GM12873 (cell line): ENCODE measurements around the gene F13A1.

ENCODE experiments used
- CTCF ChIP-seq: IDR thresholded peaks from 2 replicates; pipeline ENCODE4 v1.5.1; 2012; ENCODE audit warnings: low read depth, mild to moderate bottlenecking, moderate library complexity, low read length, control low read depth; ENCODE audit not compliant: insufficient read depth; ENCODE audit errors: missing control alignments

The F13A1 gene

GRCh38 chr6:6357032-6357431 lies 36.6 kb upstream of the F13A1 start:
- TF ChIP-seq CTCF = no peak

GRCh38 chr6:6352772-6353171 lies 32.3 kb upstream of the F13A1 start:
- no peak for TF ChIP-seq CTCF

DNA sequence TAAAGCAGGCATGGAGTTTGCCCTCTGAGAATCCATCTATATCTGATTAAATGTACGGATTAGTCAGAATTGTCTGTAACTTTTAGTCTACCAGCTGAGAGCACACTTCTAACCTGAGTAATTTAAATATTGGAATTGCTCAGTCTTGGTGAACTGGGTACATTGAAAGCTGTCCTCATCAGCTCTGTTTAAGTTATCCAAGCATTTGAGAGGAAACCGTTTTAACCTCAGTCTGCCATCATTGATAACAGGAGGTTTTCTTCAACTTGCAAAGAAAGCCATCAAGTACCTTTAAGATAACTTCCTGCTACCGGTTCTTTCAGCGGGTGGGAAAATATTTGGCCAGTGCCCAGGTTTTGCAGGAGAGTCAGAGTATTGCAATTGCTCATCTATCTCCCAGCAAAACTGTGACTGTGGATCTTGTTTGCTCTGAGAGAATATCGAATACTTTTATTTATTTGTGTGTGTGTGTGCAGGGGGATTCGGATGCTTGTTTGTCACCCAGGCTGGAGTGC lies 31.1 kb upstream of the F13A1 start:
- TF ChIP-seq CTCF = no peak

- TF ChIP-seq CTCF = no peak
Measured at GRCh38 chr6:6350696-6351095, 30.2 kb upstream of the F13A1 start.

DNA sequence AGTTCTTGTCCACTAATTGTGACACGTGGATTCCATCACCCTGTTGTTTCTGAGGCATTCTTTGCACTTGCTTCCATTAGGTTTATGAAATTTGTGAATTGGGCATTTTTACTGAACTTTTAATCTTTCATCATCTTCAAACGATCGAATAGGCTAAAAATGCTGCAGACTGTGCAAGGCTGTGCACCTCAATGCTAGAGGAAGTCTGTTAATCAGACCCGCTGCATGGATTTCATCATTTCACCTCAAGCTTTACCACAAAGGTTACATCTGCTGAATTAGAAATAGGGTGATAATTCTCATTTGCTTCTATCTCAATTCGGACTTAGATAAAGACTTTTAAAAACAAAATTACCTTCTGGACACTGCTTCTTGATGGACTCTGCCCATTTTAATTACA lies 27.8 kb upstream of the F13A1 start:
- no peak for TF ChIP-seq CTCF

DNA sequence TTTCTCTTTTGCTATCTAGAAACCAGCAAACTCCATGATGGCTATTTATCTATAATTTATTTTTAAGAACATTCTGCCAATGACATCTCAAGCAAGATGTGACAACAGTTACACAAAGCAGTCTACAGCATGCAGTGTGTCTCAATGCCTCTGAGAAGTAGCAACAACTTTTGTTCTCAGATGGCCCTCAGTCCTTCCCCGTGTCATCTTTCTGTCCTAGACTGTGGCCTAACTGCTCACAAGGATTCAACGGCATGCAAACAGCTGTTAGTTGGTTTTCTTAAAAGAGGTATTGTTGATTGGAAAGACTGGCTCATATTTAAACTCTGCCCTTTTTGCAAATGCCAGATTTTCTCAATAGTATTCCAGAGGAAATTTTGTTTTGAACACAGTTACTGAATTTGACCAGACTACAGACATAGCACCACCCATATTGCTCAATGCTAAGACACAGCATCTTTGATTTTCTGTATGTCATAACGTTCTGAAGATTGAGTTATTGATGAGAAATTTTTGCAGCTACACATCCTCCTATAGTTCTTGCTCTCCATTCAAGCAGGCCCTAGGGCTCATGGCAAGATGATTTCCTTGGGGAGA lies 26.1 kb upstream of the F13A1 start:
- TF ChIP-seq CTCF = no peak

DNA sequence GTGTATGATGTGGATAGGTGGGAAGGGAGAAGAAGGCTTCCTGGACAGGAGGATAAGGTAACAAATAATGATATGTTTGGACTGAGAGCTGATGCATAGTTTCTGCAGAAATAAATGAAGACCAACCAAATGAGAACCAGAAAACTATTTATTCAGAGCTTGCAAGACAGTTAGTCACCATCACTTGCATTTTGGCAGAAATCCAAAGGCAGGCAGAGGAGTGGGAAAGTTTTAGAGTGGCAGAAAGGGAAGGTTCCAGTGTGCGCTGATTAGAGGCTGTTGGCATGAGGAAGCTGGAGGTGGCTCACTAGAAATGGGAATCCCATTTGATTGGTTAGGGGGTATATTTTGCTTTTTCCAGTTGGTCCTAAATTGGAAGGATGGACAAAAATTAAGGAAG lies 13.0 kb upstream of the F13A1 start:
- no peak for TF ChIP-seq CTCF

GRCh38 chr6:6332811-6333244 lies 12.4 kb upstream of the F13A1 start:
- TF ChIP-seq CTCF = no peak
